ENCODE data around the gene SCCPDH. TPM values are rescaled to one million over a fixed set of nuclear protein-coding genes. Genes with fewer than 3 reads are reported as not detected.

The SCCPDH gene
- total RNA-seq, 1 experiment from 2014 or later = 26.1 TPM

DNA sequence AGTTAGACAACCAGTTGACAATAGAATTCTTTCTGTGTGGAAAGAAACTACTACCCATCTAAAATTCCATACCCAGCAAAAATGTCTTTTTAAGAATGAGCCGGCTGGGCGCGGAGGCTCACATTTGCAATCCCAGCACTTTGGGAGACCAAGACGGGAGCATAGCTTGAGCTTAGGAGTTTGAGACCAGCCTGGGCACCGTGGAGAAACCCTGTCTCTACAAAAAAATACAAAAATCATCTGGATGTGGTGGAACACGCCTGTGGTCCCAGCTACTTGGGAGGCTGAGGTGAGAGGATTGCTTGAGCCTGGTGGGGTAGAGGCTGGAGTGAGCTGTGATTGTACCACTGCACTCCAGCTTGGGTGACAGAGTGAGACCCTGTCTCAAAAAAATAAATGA is 79.2 kb downstream of the SCCPDH start:
- no peak overlapping the region for H3K27ac Mint-ChIP-seq (ENCODE audit: unreplicated experiment)
- DNase-seq = no peak
- Histone ChIP-seq H3K9me3 (peaks cover 5% of the 10 kb centered on the region; the same call in 1 of the 2 replicates), H3K27me3 (replicated peaks; ENCODE audit: control insufficient read depth, insufficient read depth, low read length) (no peaks in the 10 kb centered on the region), H3K4me1 (peaks cover 10% of the 10 kb centered on the region), H3K4me3 (ENCODE audit: low read depth, low read length) (no peak overlapping the region), H3K36me3 (ENCODE audit: control insufficient read depth, insufficient read depth, low read length) (no peaks in the 10 kb centered on the region)
- ChIA-PET CTCF (no interaction called here), POLR2A (no interaction called here)
- peaks cover 9% of the 10 kb centered on the region for H3K4me1 Mint-ChIP-seq (ENCODE audit: low read depth, unreplicated experiment)
- H3K27me3 Mint-ChIP-seq (ENCODE audit: insufficient read depth, unreplicated experiment) = no peaks in the 10 kb centered on the region
- BruUV-seq (replicated peaks) = no TSS peak
- H3K4me3 Mint-ChIP-seq (ENCODE audit: unreplicated experiment) = no peak overlapping the region
- intact Hi-C loops (cut with micrococcal nuclease; ENCODE audit: unreplicated experiment) = no loop called here
- H3K9me3 Mint-ChIP-seq (ENCODE audit: unreplicated experiment) = peaks cover 28% of the 10 kb centered on the region
- TF ChIP-seq, protein P1, sequence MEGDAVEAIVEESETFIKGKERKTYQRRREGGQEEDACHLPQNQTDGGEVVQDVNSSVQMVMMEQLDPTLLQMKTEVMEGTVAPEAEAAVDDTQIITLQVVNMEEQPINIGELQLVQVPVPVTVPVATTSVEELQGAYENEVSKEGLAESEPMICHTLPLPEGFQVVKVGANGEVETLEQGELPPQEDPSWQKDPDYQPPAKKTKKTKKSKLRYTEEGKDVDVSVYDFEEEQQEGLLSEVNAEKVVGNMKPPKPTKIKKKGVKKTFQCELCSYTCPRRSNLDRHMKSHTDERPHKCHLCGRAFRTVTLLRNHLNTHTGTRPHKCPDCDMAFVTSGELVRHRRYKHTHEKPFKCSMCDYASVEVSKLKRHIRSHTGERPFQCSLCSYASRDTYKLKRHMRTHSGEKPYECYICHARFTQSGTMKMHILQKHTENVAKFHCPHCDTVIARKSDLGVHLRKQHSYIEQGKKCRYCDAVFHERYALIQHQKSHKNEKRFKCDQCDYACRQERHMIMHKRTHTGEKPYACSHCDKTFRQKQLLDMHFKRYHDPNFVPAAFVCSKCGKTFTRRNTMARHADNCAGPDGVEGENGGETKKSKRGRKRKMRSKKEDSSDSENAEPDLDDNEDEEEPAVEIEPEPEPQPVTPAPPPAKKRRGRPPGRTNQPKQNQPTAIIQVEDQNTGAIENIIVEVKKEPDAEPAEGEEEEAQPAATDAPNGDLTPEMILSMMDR (IDR thresholded peaks at IDR 0.05; ENCODE audit: insufficient read depth in 1 of 2, low read depth in 1 of 2, low read length in 1 of 2, severe bottlenecking in 1 of 2, unreplicated experiment in 1 of 2) = no peak
- H3K36me3 Mint-ChIP-seq (ENCODE audit: insufficient read depth, unreplicated experiment) = peaks cover 10% of the 10 kb centered on the region

DNA sequence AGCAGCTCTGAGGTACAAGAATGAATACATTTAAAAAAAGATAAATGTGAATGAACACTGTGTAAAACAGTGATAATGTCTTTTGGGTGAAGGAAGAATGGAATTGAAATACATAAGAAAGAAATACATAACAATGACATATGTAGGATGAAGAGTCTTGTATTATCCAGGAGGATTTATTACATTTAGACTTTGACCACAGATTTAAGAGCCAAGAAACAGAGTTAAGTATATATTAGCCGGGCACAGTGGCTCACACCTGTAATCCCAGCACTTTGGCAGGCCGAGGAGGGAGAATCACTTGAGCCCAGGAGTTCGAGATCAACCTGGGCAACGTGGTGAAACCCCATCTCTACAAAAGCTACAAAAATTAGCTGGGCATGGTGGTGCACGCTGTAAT is 79.7 kb downstream of the SCCPDH start:
- intact Hi-C loops (cut with micrococcal nuclease; ENCODE audit: unreplicated experiment) = no loop called here

DNA sequence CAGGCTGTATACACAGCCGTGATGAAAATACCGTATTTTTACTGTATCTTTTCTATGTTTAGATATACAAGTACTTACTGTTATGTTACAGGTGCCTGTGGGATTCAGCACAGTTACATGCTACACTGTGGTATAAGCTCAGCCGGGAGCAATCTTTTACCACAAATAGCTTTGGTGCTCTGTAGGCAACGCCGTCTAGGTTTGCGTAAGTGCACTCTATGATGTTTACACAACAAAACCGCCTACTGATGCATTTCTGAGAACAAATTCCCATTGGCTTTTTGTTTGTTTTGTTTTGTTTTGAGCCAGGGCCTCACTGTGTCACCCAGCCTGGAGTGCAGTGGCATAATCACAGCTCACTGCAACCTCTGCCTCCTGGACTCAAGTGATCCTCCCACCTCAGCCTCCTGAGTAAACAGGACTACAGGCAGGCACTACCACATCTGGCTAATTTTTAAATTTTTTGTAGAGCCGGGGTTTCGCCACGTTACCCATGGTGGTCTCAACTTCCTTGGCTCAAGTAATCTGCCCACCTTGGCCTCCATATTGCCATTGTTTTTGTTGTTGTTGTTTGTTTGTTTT is 81.0 kb downstream of the SCCPDH start:
- peaks cover 28% of the 10 kb centered on the region for H3K9me3 Mint-ChIP-seq (ENCODE audit: unreplicated experiment)
- no peak overlapping the region for H3K4me3 Mint-ChIP-seq (ENCODE audit: unreplicated experiment)
- H3K36me3 Mint-ChIP-seq (ENCODE audit: insufficient read depth, unreplicated experiment) = peaks cover 10% of the 10 kb centered on the region
- H3K4me3 ChIP-seq (ENCODE audit: low read depth, low read length) = no peak overlapping the region
- no peak overlapping the region for H3K27ac Mint-ChIP-seq (ENCODE audit: unreplicated experiment)
- H3K4me1 Mint-ChIP-seq (ENCODE audit: low read depth, unreplicated experiment) = peaks cover 9% of the 10 kb centered on the region
- TF ChIP-seq, protein P1 (IDR thresholded peaks at IDR 0.05; ENCODE audit: insufficient read depth in 1 of 2, low read depth in 1 of 2, low read length in 1 of 2, severe bottlenecking in 1 of 2, unreplicated experiment in 1 of 2) = no peak
- intact Hi-C loops (cut with micrococcal nuclease; ENCODE audit: unreplicated experiment) = no loop called here
- DNase-seq = no peak
- peaks cover 10% of the 10 kb centered on the region for H3K4me1 ChIP-seq
- H3K36me3 ChIP-seq (ENCODE audit: control insufficient read depth, insufficient read depth, low read length) = no peaks in the 10 kb centered on the region
- peaks cover 5% of the 10 kb centered on the region; the same call in 1 of the 2 replicates for H3K9me3 ChIP-seq
- ChIA-PET POLR2A (no interaction called here), CTCF (no interaction called here)
- H3K27me3 Mint-ChIP-seq (ENCODE audit: insufficient read depth, unreplicated experiment) = no peaks in the 10 kb centered on the region
- no peaks in the 10 kb centered on the region for H3K27me3 ChIP-seq (replicated peaks; ENCODE audit: control insufficient read depth, insufficient read depth, low read length)
- no TSS peak for BruUV-seq (replicated peaks)

More for the DNA sequence above, 79.7 kb downstream of the SCCPDH start:
- peaks cover 10% of the 10 kb centered on the region for H3K4me1 ChIP-seq
- Mint-ChIP-seq H3K27me3 (ENCODE audit: insufficient read depth, unreplicated experiment) (no peaks in the 10 kb centered on the region), H3K4me1 (ENCODE audit: low read depth, unreplicated experiment) (peaks cover 9% of the 10 kb centered on the region), H3K27ac (ENCODE audit: unreplicated experiment) (no peak overlapping the region), H3K36me3 (ENCODE audit: insufficient read depth, unreplicated experiment) (peaks cover 10% of the 10 kb centered on the region), H3K9me3 (ENCODE audit: unreplicated experiment) (peaks cover 28% of the 10 kb centered on the region), H3K4me3 (ENCODE audit: unreplicated experiment) (no peak overlapping the region)
- no peaks in the 10 kb centered on the region for H3K27me3 ChIP-seq (replicated peaks; ENCODE audit: control insufficient read depth, insufficient read depth, low read length)
- CTCF ChIA-PET = no interaction called here
- no peak for DNase-seq
- no TSS peak for BruUV-seq (replicated peaks)
- POLR2A ChIA-PET = no interaction called here
- TF ChIP-seq, protein P1 (IDR thresholded peaks at IDR 0.05; ENCODE audit: insufficient read depth in 1 of 2, low read depth in 1 of 2, low read length in 1 of 2, severe bottlenecking in 1 of 2, unreplicated experiment in 1 of 2) = no peak
- no peaks in the 10 kb centered on the region for H3K36me3 ChIP-seq (ENCODE audit: control insufficient read depth, insufficient read depth, low read length)
- H3K9me3 ChIP-seq = peaks cover 5% of the 10 kb centered on the region; the same call in 1 of the 2 replicates
- no peak overlapping the region for H3K4me3 ChIP-seq (ENCODE audit: low read depth, low read length)
